Measurements from ENCODE around the gene RNASEH1.
"Not testable (repeated sequence)": the region's sequence is repeated elsewhere in the genome, so short reads cannot be mapped to it uniquely, and the experiment has no call there.

Gene RNASEH1

DNA sequence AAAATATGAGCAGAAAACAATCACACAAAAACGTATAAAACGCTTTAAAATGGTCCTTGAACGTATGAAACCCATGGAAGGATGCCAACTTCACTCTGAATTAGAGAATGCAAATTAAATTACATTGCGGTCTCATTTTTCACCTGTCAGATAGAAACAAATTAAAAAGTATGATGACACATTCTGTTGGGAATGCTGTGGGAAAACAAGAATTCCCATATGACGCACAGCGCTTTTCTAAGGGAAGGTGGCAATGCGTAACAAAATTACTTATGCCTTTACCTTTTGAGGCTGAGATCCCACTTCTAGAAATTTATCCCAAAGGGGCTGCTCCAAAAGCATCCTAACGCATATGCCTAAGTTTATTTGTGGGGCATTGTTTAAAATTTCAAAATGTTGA lies 13.2 kb upstream of the RNASEH1 start:
- H3K36me3 ChIP-seq (ENCODE audit: insufficient read depth, low read length): 0 out of 2 replicates have a peak, but pooled peaks cover 3% of the 10 kb centered on the region
- H3K9ac ChIP-seq (ENCODE audit: low read depth, low read length, poor library complexity, severe bottlenecking): no peak overlapping the region
- no peak overlapping the region for H2AFZ ChIP-seq (ENCODE audit: low read length)
- no peaks in the 10 kb centered on the region for H3K9me2 ChIP-seq (replicated peaks; ENCODE audit: low read depth, low read length)
- peaks cover 3% of the 10 kb centered on the region for H3K4me1 ChIP-seq (ENCODE audit: insufficient read depth, low read length, poor library complexity, severe bottlenecking)
- no peaks in the 10 kb centered on the region for H3F3A ChIP-seq (ENCODE audit: low read depth)
- H3K9me3 ChIP-seq (ENCODE audit: insufficient read depth, low read depth, low read length): no peaks in the 10 kb centered on the region
- peaks cover 12% of the 10 kb centered on the region for H4K20me1 ChIP-seq (ENCODE audit: insufficient read depth, low read length, poor library complexity, severe bottlenecking)
- peaks cover 10% of the 10 kb centered on the region for H3K27me3 ChIP-seq (ENCODE audit: insufficient read depth, low read length, poor library complexity, severe bottlenecking)
- peaks cover 12% of the 10 kb centered on the region for H3K79me2 ChIP-seq (ENCODE audit: insufficient read depth, low read length)
- no peak for TF ChIP-seq EZH2phosphoT487 (IDR thresholded peaks at IDR 0.05; ENCODE audit: borderline replicate concordance)
- TF ChIP-seq, protein P1, sequence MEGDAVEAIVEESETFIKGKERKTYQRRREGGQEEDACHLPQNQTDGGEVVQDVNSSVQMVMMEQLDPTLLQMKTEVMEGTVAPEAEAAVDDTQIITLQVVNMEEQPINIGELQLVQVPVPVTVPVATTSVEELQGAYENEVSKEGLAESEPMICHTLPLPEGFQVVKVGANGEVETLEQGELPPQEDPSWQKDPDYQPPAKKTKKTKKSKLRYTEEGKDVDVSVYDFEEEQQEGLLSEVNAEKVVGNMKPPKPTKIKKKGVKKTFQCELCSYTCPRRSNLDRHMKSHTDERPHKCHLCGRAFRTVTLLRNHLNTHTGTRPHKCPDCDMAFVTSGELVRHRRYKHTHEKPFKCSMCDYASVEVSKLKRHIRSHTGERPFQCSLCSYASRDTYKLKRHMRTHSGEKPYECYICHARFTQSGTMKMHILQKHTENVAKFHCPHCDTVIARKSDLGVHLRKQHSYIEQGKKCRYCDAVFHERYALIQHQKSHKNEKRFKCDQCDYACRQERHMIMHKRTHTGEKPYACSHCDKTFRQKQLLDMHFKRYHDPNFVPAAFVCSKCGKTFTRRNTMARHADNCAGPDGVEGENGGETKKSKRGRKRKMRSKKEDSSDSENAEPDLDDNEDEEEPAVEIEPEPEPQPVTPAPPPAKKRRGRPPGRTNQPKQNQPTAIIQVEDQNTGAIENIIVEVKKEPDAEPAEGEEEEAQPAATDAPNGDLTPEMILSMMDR (conservative IDR thresholded peaks at IDR 0.05; ENCODE audit: low read length): no peak
- no peak overlapping the region for H3K4me2 ChIP-seq (ENCODE audit: low read depth, low read length, poor library complexity, severe bottlenecking)
- no peak overlapping the region for H3K4me3 ChIP-seq (ENCODE audit: low read length, poor library complexity, severe bottlenecking)

- not testable (repeated sequence) for H3K4me3 ChIP-seq (ENCODE audit: low read length, poor library complexity, severe bottlenecking); H3K9ac ChIP-seq (ENCODE audit: low read depth, low read length, poor library complexity, severe bottlenecking); H4K20me1 ChIP-seq (ENCODE audit: insufficient read depth, low read length, poor library complexity, severe bottlenecking); H3K4me2 ChIP-seq (ENCODE audit: low read depth, low read length, poor library complexity, severe bottlenecking); H3K4me1 ChIP-seq (ENCODE audit: insufficient read depth, low read length, poor library complexity, severe bottlenecking); H3K79me2 ChIP-seq (ENCODE audit: insufficient read depth, low read length); H2AFZ ChIP-seq (ENCODE audit: low read length); H3K27me3 ChIP-seq (ENCODE audit: insufficient read depth, low read length, poor library complexity, severe bottlenecking); H3K9me3 ChIP-seq (ENCODE audit: insufficient read depth, low read depth, low read length); H3F3A ChIP-seq (ENCODE audit: low read depth); H3K9me2 ChIP-seq (replicated peaks; ENCODE audit: low read depth, low read length); H3K36me3 ChIP-seq (ENCODE audit: insufficient read depth, low read length)
These were observed 11.5 kb upstream of the RNASEH1 start for GRCh38 chr2:3569656-3570055.

GRCh38 chr2:3566806-3567205 lies 8.7 kb upstream of the RNASEH1 start:
- Histone ChIP-seq H2AFZ (ENCODE audit: low read length) (no peak overlapping the region), H3K79me2 (ENCODE audit: insufficient read depth, low read length) (no peaks in the 10 kb centered on the region), H3K4me1 (ENCODE audit: insufficient read depth, low read length, poor library complexity, severe bottlenecking) (peaks cover 12% of the 10 kb centered on the region), H3F3A (ENCODE audit: low read depth) (no peaks in the 10 kb centered on the region), H4K20me1 (ENCODE audit: insufficient read depth, low read length, poor library complexity, severe bottlenecking) (no peaks in the 10 kb centered on the region), H3K9ac (ENCODE audit: low read depth, low read length, poor library complexity, severe bottlenecking) (no peak overlapping the region), H3K27me3 (ENCODE audit: insufficient read depth, low read length, poor library complexity, severe bottlenecking) (no peaks in the 10 kb centered on the region), H3K4me3 (ENCODE audit: low read length, poor library complexity, severe bottlenecking) (no peak overlapping the region), H3K4me2 (ENCODE audit: low read depth, low read length, poor library complexity, severe bottlenecking) (no peak overlapping the region), H3K9me2 (replicated peaks; ENCODE audit: low read depth, low read length) (no peaks in the 10 kb centered on the region), H3K9me3 (ENCODE audit: insufficient read depth, low read depth, low read length) (no peaks in the 10 kb centered on the region), H3K36me3 (ENCODE audit: insufficient read depth, low read length) (no peaks in the 10 kb centered on the region)
- TF ChIP-seq, protein P1 (conservative IDR thresholded peaks at IDR 0.05; ENCODE audit: low read length): no peak
- TF ChIP-seq EZH2phosphoT487 (IDR thresholded peaks at IDR 0.05; ENCODE audit: borderline replicate concordance): no peak

GRCh38 chr2:3565117-3565516 lies 7.0 kb upstream of the RNASEH1 start:
- Histone ChIP-seq H3K4me2 (ENCODE audit: low read depth, low read length, poor library complexity, severe bottlenecking) (no peak overlapping the region), H2AFZ (ENCODE audit: low read length) (no peak overlapping the region), H3K4me3 (ENCODE audit: low read length, poor library complexity, severe bottlenecking) (no peak overlapping the region), H3F3A (ENCODE audit: low read depth) (no peaks in the 10 kb centered on the region), H3K79me2 (ENCODE audit: insufficient read depth, low read length) (no peaks in the 10 kb centered on the region), H3K9me2 (replicated peaks; ENCODE audit: low read depth, low read length) (no peaks in the 10 kb centered on the region), H3K36me3 (ENCODE audit: insufficient read depth, low read length) (no peaks in the 10 kb centered on the region), H3K27me3 (ENCODE audit: insufficient read depth, low read length, poor library complexity, severe bottlenecking) (no peaks in the 10 kb centered on the region), H3K9me3 (ENCODE audit: insufficient read depth, low read depth, low read length) (no peaks in the 10 kb centered on the region), H4K20me1 (ENCODE audit: insufficient read depth, low read length, poor library complexity, severe bottlenecking) (no peaks in the 10 kb centered on the region), H3K4me1 (ENCODE audit: insufficient read depth, low read length, poor library complexity, severe bottlenecking) (peaks cover 12% of the 10 kb centered on the region), H3K9ac (ENCODE audit: low read depth, low read length, poor library complexity, severe bottlenecking) (no peak overlapping the region)
- TF ChIP-seq, protein P1 (conservative IDR thresholded peaks at IDR 0.05; ENCODE audit: low read length): no peak
- no peak for TF ChIP-seq EZH2phosphoT487 (IDR thresholded peaks at IDR 0.05; ENCODE audit: borderline replicate concordance)

Measured in Loucy (cell line).